Measurements from ENCODE around the gene CAPN8.

DNA sequence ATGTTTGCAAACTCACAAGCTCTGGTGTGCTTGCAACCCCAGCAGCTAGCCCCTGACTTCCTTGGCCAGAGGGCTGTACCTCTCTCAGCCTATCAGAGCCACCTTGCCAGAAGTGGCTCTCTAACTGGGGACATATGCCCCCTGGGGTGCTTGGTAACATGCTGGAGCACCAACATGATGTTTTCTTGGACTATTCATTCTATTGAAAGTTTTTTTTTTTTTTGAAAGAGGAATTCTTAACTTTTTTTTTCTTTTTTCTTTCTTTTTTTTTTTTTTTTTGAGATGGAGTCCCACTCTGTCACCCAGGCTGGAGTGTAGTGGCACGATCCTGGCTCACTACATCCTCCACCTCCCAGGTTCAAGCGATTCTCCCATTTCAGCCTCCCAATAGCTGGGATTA is 14.7 kb upstream of the CAPN8 start:
- no peak for TF ChIP-seq CTCF (IDR thresholded peaks at IDR 0.05)
- TF ChIP-seq EP300 (IDR thresholded peaks at IDR 0.05; ENCODE audit: low read depth) = no peak
- no peak for TF ChIP-seq POLR2A (IDR thresholded peaks at IDR 0.05)

All from transverse colon (tissue), 3 donors.